ENCODE data around the gene KIRREL3.
A peak's percentile ranks its signal among the peaks of the same experiment; 100 is the strongest.

Gene KIRREL3

DNA sequence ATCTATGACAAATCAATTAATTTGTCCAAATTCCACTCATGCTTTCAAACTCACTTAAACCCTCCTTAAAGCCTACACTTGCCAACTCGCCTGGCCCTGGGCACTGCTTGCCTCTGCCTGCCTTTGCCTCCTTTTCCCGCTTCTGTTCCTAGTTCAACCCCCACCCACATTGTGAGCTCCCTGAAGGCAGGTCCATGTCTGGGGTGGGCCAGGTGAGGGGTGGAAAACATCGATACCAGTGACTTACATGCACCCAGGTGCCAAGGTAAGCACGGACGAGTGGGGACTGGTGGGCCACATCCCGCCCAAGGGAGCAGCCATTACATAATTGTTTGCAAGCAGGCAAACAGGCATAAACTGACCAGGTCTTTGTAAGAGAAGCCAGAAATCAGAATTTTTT lies 498.9 kb downstream of the KIRREL3 start:
- TF ChIP-seq, protein P1, sequence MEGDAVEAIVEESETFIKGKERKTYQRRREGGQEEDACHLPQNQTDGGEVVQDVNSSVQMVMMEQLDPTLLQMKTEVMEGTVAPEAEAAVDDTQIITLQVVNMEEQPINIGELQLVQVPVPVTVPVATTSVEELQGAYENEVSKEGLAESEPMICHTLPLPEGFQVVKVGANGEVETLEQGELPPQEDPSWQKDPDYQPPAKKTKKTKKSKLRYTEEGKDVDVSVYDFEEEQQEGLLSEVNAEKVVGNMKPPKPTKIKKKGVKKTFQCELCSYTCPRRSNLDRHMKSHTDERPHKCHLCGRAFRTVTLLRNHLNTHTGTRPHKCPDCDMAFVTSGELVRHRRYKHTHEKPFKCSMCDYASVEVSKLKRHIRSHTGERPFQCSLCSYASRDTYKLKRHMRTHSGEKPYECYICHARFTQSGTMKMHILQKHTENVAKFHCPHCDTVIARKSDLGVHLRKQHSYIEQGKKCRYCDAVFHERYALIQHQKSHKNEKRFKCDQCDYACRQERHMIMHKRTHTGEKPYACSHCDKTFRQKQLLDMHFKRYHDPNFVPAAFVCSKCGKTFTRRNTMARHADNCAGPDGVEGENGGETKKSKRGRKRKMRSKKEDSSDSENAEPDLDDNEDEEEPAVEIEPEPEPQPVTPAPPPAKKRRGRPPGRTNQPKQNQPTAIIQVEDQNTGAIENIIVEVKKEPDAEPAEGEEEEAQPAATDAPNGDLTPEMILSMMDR (IDR thresholded peaks at IDR 0.05; ENCODE audit: insufficient read depth, low read depth, low read length, missing control alignments), result no peak
- DNase-seq (ENCODE audit: low read depth), result peak; percentile 45
- H3K4me3 ChIP-seq (ENCODE audit: low read length), result no peak overlapping the region

- TF ChIP-seq, protein P1 (IDR thresholded peaks at IDR 0.05; ENCODE audit: insufficient read depth, low read depth, low read length, missing control alignments), result no peak
- H3K4me3 ChIP-seq (ENCODE audit: low read length), result no peak overlapping the region
These were observed 499.6 kb downstream of the KIRREL3 start for GRCh38 chr11:126500981-126501380.

DNA sequence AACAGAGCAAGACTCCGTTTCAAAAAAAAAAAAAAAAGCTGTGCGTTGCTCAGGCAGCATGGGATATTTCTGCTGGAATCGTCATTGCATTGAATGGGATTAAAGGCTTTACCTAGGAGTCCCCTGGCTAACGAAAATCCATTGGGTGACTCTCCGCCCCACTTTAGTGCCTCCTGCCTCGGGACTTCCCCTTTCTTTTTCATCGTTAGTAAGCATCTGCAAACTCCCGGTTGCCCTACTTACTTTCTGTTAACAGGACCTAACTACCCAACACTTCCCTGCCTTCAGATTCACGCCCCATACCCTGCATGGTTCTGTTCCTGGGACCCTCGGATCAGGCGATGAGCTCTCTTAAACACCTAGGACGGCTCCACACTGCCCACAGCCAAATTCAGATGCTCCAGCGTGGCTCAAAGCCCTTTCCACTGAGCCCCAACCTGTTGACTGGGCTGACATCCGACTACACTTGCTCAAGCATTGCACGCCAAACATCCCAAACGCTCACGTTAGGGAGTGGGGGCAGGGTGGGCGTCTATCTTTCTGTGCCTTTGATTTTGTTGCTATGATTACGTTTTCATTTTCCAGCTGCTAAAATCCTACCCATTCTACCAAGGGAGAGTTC lies 501.3 kb downstream of the KIRREL3 start:
- DNase-seq (ENCODE audit: low read depth), result no peak
- TF ChIP-seq, protein P1 (IDR thresholded peaks at IDR 0.05; ENCODE audit: insufficient read depth, low read depth, low read length, missing control alignments), result no peak
- H3K4me3 ChIP-seq (ENCODE audit: low read length), result no peak overlapping the region

More at GRCh38 chr11:126500981-126501380, 499.6 kb downstream of the KIRREL3 start:
- DNase-seq (ENCODE audit: low read depth), result no peak

GRCh38 chr11:126498281-126498680 lies 502.3 kb downstream of the KIRREL3 start:
- DNase-seq (ENCODE audit: low read depth), result no peak
- TF ChIP-seq, protein P1 (IDR thresholded peaks at IDR 0.05; ENCODE audit: insufficient read depth, low read depth, low read length, missing control alignments), result no peak
- H3K4me3 ChIP-seq (ENCODE audit: low read length), result no peak overlapping the region

- H3K4me3 ChIP-seq (ENCODE audit: low read length), result no peak overlapping the region
- TF ChIP-seq, protein P1 (IDR thresholded peaks at IDR 0.05; ENCODE audit: insufficient read depth, low read depth, low read length, missing control alignments), result no peak
- no peak for DNase-seq (ENCODE audit: low read depth)
These were observed 502.9 kb downstream of the KIRREL3 start for GRCh38 chr11:126497581-126498122.

DNA sequence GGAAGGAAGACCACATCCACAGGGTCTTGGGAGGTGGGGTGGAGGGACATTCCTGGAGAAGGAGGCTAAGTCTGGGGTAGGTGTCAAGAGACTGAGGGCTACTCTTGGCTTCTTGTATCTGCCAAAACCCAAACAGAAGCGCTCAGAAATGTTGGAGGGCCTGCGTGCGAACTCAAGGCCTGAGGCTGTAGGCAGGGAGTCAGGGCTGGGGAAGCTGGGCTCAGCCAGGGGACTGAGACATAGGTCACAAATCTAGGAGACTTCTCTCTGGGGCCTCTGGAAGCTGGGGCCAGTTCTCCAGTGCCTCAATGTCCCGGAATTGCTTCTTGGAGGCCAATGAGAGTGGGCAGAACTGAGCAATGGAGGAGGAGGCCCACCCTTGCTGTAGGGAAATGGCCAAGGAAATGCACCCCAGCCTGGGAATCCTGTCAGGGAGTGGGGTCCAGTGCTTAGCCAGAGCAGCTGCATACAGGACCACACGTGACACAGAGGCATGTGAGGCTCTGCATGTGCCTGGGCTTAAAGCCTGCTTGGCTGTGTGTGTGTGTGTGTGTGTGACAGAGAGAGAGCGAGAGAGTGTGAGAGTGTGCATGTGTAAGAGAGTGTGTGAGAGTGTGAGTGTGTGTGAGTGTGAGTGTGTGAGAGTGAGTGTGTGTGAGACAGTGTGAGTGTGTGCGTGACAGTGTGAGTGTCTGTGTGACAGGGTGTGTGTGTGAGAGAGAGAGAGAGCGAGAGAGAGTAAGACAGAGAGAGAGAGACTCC lies 503.8 kb downstream of the KIRREL3 start:
- TF ChIP-seq, protein P1 (IDR thresholded peaks at IDR 0.05; ENCODE audit: insufficient read depth, low read depth, low read length, missing control alignments), result no peak
- no peak overlapping the region for H3K4me3 ChIP-seq (ENCODE audit: low read length)
- DNase-seq (ENCODE audit: low read depth), result no peak

Measured in epithelial cell of esophagus (primary cell).